HG03432 (cell line): Measurements from ENCODE around the gene ZWILCH.

Experiments used
- ATAC-seq: cut with Tn5 transposase; IDR thresholded peaks from one replicate; pipeline ENCODE4 v1.9.1; 2021; ENCODE audit warnings: mild to moderate bottlenecking, moderate library complexity; ENCODE audit not compliant: unreplicated experiment

The ZWILCH gene

GRCh38 chr15:66535056-66535455 lies 29.9 kb downstream of the ZWILCH start:
- ATAC-seq = no peak

- ATAC-seq = no peak
Observed at GRCh38 chr15:66542896-66543295, 37.8 kb downstream of the ZWILCH start.

- no peak for ATAC-seq
Observed at GRCh38 chr15:66545255-66545654, 40.1 kb downstream of the ZWILCH start.

- no peak for ATAC-seq
Observed at GRCh38 chr15:66555685-66556084, 50.6 kb downstream of the ZWILCH start.

- ATAC-seq = no peak
Observed at GRCh38 chr15:66558271-66558670, 53.1 kb downstream of the ZWILCH start.

- no peak for ATAC-seq
Observed at GRCh38 chr15:66560856-66561525, 55.9 kb downstream of the ZWILCH start.

- no peak for ATAC-seq
Observed at GRCh38 chr15:66563126-66563525, 58.0 kb downstream of the ZWILCH start.

- no peak for ATAC-seq
Observed at GRCh38 chr15:66563566-66564110, 58.5 kb downstream of the ZWILCH start.

GRCh38 chr15:66564136-66565041 lies 59.3 kb downstream of the ZWILCH start:
- ATAC-seq = no peak

- no peak for ATAC-seq
Observed at GRCh38 chr15:66565141-66565641, 60.1 kb downstream of the ZWILCH start.

- ATAC-seq = no peak
Observed at GRCh38 chr15:66565741-66566144, 60.6 kb downstream of the ZWILCH start, which contains the start of gene LCTL. TSS of gene LCTL (minus strand) at chr15:66565998. CDS start at chr15:66565365, 633 bp downstream.

- no peak for ATAC-seq
Observed at GRCh38 chr15:66566963-66567531, 61.9 kb downstream of the ZWILCH start.

- ATAC-seq = no peak
Observed at GRCh38 chr15:66567897-66568296, 62.8 kb downstream of the ZWILCH start.

- ATAC-seq = no peak
Observed at GRCh38 chr15:66569461-66570137, 64.5 kb downstream of the ZWILCH start.

GRCh38 chr15:66570327-66570726 lies 65.2 kb downstream of the ZWILCH start:
- ATAC-seq = no peak

- ATAC-seq = no peak
Observed at GRCh38 chr15:66570842-66571478, 65.8 kb downstream of the ZWILCH start.

GRCh38 chr15:66572146-66572545 lies 67.0 kb downstream of the ZWILCH start:
- ATAC-seq = no peak

GRCh38 chr15:66573348-66573718 lies 68.2 kb downstream of the ZWILCH start:
- ATAC-seq = no peak

- ATAC-seq = no peak
Observed at GRCh38 chr15:66573719-66574595, 68.8 kb downstream of the ZWILCH start.
